Rectal smooth muscle tissue (tissue), 1 donor: ENCODE data around the gene APIP.

Source experiments
- H3K27ac ChIP-seq: one replicate; pipeline ENCODE4 v1.7.0; 2013; ENCODE audit warnings: low read depth, low read length, inconsistent platforms
- H3K27me3 ChIP-seq: one replicate; pipeline ENCODE4 v1.7.0; 2013; ENCODE audit warnings: low read length; ENCODE audit not compliant: control insufficient read depth, insufficient read depth
- H3K36me3 ChIP-seq: one replicate; pipeline ENCODE4 v1.7.0; 2013; ENCODE audit warnings: low read length; ENCODE audit not compliant: control insufficient read depth, insufficient read depth
- H3K4me1 ChIP-seq: one replicate; pipeline ENCODE4 v1.7.0; 2013; ENCODE audit warnings: low read length; ENCODE audit not compliant: control insufficient read depth, insufficient read depth
- H3K4me3 ChIP-seq: one replicate; pipeline ENCODE4 v1.7.0; 2013; ENCODE audit warnings: low read length
- H3K9ac ChIP-seq: one replicate; pipeline ENCODE4 v1.7.0; 2013; ENCODE audit warnings: low read length

The APIP gene

DNA sequence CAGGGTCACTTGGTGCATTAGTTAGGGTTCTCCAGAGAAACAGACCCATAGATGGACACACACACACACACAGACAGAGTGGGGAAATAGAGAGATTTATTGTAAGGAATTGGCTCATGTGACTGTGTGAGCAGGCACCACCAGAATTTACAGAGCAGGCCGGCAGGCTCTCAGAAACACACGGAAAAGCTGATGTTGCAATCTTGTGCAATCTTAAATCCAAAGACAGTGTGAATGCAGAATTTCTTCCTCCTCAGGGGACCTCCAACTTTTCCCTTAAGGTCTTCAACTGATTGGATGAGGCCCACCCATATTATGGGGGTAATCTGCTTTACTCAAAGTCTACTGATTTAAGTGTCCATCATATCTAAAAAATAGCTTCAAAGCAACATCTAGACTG, 49.8 kb downstream of the APIP start:
- Histone ChIP-seq H3K4me3 (no peak overlapping the region), H3K4me1 (no peaks in the 10 kb centered on the region), H3K27ac (no peak overlapping the region), H3K27me3 (no peaks in the 10 kb centered on the region), H3K36me3 (no peaks in the 10 kb centered on the region), H3K9ac (no peak overlapping the region)

DNA sequence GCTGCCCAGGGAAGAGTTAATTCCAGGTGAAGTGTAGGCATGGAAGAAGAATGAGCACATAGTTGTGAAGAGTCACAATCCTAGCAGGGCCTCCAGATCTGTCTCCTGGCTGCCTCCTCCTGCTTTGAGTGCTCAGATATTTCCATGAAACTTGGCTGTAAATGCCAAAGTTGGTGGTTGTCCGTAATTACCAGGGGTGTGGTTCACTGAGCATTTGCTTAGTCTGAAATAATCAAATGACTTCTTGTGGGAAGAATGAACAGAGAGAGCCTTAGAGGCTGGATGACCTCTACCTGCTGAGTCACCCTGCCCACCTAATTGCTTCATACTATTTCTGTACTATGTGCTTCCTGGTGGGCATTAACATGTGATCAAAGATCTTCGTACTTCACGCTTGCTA, 50.9 kb downstream of the APIP start:
- Histone ChIP-seq H3K9ac (no peak overlapping the region), H3K36me3 (no peaks in the 10 kb centered on the region), H3K4me1 (no peaks in the 10 kb centered on the region), H3K27me3 (no peaks in the 10 kb centered on the region), H3K27ac (no peak overlapping the region), H3K4me3 (no peak overlapping the region)

DNA sequence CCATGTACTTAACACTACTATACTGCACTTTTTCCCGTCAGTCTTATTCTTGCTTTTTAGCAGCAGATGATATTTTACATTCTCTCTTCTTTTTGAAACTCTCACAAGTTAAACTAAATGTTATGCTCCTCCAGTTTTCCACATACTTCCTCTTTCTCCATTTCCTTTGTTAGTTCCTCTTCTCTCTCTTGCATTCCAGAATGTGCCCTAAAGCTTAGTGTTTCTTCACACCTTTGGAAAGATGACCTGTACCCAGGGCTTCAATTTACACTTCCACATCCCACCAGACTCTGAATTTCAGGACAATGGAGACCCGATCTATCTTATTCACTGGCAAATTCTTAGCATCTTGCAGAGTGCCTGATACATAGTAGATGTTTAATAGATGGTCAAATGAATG, 51.8 kb downstream of the APIP start:
- H3K4me3 ChIP-seq = no peak overlapping the region
- no peaks in the 10 kb centered on the region for H3K27me3 ChIP-seq
- no peak overlapping the region for H3K9ac ChIP-seq
- H3K4me1 ChIP-seq = no peaks in the 10 kb centered on the region
- H3K36me3 ChIP-seq = no peaks in the 10 kb centered on the region
- H3K27ac ChIP-seq = no peak overlapping the region

DNA sequence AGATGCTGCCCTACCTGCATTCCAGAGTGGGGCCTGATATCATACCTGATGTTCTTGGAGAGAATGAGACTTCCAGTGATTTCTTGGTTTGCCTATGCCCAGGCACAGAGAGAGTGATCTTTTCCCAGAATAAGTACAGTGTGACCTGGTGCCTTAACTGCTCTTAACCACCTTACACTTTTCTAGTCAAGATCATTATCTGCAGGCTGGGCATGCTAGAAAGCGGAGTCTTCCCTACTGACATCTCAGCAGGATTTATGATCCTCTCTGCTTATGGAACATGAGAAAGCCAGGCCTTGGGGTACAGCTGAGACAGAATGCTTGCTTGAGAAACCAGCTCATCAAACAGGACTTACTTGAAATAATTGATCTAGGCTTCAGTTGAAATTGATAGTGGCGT, 53.1 kb downstream of the APIP start:
- Histone ChIP-seq H3K4me3 (no peak overlapping the region), H3K27ac (no peak overlapping the region)

DNA sequence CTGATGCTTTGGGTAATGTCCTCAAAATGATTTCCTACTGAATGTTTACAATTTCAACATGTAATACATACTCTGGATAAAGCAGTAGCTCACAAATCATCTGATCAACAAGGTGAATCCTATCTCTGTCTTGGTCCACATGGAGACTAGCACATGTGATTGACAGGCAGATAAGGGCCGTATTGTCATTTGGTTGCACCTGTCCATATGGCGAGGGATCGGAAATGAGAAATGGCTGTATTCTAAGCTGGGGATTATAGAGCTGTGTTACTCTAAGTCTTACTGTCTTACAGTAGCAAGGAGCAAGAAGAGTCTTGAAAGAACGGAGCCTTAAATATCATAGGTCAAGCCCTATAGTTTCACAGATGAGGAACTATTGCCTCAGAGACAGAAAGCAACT, 55.7 kb downstream of the APIP start:
- Histone ChIP-seq H3K27ac (no peak overlapping the region), H3K9ac (no peak overlapping the region), H3K4me1 (peaks cover 2% of the 10 kb centered on the region), H3K4me3 (no peak overlapping the region), H3K27me3 (no peaks in the 10 kb centered on the region), H3K36me3 (no peaks in the 10 kb centered on the region)

More for the DNA sequence above, 53.1 kb downstream of the APIP start:
- H3K36me3 ChIP-seq = no peaks in the 10 kb centered on the region
- H3K27me3 ChIP-seq = no peaks in the 10 kb centered on the region
- H3K4me1 ChIP-seq = peaks cover 2% of the 10 kb centered on the region
- no peak overlapping the region for H3K9ac ChIP-seq

DNA sequence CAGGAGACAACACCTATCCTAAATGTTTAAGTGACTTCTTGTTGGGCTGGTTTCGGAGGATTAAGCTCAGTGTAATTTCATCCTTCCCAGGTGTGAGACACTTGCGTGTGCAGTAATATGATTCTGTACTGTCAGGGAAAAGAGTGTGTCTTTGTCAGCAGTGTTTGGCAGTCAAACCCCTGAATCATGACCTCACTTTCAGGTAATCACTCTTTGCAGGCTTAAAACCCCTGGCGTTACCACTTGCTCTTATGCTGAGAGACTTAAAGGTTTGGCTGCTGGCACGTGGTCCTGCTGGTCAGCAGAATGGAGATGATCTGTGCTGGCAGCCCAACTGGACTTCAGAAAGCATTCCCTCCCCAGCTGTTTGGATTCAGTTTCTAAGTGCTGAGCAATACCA, 56.1 kb downstream of the APIP start:
- Histone ChIP-seq H3K27ac (no peak overlapping the region), H3K4me1 (peaks cover 2% of the 10 kb centered on the region), H3K27me3 (no peaks in the 10 kb centered on the region), H3K9ac (no peak overlapping the region), H3K4me3 (no peak overlapping the region), H3K36me3 (no peaks in the 10 kb centered on the region)

DNA sequence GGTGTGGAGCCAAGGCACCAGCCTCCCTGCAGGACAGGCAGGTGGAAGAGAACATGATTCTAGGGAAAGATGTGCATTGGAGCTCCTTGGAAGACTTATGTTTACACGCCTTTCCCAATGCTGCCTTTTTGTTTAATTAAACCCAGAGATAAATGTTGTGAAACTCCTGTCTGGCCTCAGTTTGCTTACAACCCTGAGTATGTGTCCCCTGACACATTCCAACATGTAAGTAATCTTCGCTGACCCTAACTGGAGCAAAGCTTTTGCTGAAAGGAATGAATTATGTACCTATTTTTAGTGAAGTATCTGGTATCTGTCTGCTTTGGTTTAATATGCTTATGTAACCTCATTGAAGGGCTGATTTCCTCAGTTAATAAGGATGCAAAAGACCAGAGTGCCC, 56.7 kb downstream of the APIP start:
- Histone ChIP-seq H3K27me3 (no peaks in the 10 kb centered on the region), H3K4me3 (no peak overlapping the region), H3K9ac (no peak overlapping the region), H3K36me3 (no peaks in the 10 kb centered on the region), H3K27ac (no peak overlapping the region), H3K4me1 (peaks cover 2% of the 10 kb centered on the region)

DNA sequence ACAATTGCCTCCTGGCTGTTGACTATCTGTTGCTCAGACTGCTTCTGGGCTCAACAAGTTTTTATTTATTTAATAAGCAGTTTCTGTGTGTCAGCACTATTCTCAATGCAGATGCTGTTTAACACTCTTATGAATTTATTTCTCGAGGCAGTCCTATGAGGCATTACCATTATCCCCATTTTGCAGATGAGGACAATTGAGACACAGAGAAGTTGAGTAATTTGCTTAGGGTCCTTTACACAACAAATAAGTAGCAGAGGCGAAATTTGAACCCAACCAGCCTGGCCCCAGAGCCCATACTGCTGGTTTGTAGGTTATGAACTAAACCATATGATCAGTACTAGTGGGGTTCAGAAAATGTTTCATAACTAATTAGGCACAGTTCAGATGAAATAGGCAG, 58.7 kb downstream of the APIP start:
- no peak overlapping the region for H3K27ac ChIP-seq
- no peak overlapping the region for H3K9ac ChIP-seq
- no peaks in the 10 kb centered on the region for H3K27me3 ChIP-seq
- H3K4me1 ChIP-seq = peaks cover 2% of the 10 kb centered on the region
- H3K36me3 ChIP-seq = no peaks in the 10 kb centered on the region
- H3K4me3 ChIP-seq = no peak overlapping the region

DNA sequence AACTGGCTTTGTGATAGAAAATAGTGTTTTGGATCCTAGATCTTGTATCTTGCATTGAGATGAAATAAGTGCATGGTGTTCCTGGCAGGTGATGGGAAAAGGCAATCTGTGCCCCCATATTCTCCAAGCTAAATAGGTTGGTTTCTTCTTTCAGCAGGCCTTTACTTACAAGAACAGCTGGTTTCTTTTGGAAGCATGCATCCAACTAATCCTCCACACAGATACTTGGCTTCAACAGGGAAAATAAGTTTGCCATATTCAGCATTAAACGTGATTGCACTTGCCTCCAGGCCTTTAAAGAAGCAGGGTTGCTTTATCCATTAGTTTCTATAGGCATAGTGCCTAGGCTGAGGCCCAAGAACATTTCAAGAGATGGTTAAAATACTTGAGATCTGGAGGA, 59.9 kb downstream of the APIP start:
- H3K4me1 ChIP-seq = peaks cover 2% of the 10 kb centered on the region
- H3K27me3 ChIP-seq = no peaks in the 10 kb centered on the region
- H3K27ac ChIP-seq = no peak overlapping the region
- H3K4me3 ChIP-seq = no peak overlapping the region
- no peak overlapping the region for H3K9ac ChIP-seq
- no peaks in the 10 kb centered on the region for H3K36me3 ChIP-seq

DNA sequence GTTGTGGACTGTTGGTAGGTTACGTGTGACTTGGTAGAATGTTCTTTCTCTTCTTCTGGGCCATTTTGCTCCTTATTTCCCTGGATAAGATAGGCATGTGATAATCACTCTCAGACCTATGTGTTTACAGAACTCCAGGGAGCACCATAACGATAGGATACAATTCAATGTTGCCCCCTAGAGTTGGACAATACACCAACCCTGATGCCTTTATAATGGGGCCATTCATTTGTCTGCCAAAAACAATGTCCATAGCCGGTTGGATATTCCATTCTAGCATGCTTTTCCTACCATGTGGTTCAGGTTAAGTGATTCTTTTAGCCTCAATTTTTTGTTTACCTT, 60.5 kb downstream of the APIP start:
- H3K4me3 ChIP-seq = no peak overlapping the region
- H3K27ac ChIP-seq = no peak overlapping the region
- H3K9ac ChIP-seq = no peak overlapping the region
- peaks cover 2% of the 10 kb centered on the region for H3K4me1 ChIP-seq
- no peaks in the 10 kb centered on the region for H3K27me3 ChIP-seq
- H3K36me3 ChIP-seq = no peaks in the 10 kb centered on the region

DNA sequence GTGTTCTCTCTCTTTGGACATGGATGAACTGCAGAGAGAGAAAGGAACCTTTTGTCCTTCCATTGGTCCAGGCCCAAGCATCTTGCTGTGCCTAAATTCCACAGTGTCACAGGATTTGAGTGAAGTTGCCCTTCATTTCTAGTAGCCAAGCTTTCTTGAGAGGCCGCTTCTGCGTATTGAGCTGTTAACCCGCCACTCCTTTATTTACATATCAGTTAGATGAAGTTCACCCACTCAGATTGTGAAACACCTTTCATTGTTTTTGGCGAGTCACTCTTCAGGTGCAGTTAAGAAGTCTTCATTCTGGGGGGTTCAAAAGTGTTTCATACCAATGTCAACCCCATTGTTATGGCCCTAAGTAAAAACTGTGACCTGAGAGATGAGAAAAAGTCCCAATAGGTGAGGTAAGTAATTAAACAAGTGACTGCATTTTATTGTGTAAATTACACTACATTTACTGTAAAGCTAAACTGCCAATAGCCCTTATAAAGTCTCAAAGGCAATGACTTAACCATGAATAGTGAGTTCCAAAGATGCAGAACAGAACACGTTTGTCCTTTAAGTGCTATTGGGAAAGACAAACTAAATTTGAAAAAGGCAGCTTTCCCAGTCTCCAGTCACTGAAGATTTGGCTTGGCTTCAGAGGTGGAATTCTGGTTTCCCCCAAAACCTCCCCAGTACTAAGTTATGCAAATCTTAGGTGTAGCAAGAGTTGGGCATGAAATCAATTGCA, 61.0 kb downstream of the APIP start:
- Histone ChIP-seq H3K4me1 (peaks cover 2% of the 10 kb centered on the region), H3K36me3 (no peaks in the 10 kb centered on the region), H3K4me3 (no peak overlapping the region), H3K27ac (no peak overlapping the region), H3K27me3 (no peaks in the 10 kb centered on the region), H3K9ac (no peak overlapping the region)

DNA sequence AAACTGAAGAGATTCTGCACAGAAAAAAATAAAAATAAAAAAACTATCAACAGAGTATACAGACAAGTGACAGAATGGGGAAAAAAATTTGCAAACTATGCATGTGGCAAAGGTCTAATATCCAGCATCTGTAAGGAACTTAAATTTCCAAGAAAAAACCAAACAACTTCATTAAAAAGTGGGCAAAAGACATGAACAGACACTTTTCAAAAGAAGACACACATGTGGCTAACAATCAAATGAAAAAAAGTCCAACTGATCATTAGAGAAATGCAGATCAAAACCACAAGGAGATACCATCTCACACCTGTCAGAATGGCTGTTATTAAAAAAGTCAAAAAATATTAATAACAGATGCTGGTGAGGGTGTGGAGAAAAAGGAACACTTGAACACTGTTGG, 64.3 kb downstream of the APIP start:
- Histone ChIP-seq H3K4me1 (no peaks in the 10 kb centered on the region), H3K36me3 (no peaks in the 10 kb centered on the region), H3K27me3 (no peaks in the 10 kb centered on the region), H3K27ac (no peak overlapping the region), H3K9ac (no peak overlapping the region), H3K4me3 (no peak overlapping the region)

DNA sequence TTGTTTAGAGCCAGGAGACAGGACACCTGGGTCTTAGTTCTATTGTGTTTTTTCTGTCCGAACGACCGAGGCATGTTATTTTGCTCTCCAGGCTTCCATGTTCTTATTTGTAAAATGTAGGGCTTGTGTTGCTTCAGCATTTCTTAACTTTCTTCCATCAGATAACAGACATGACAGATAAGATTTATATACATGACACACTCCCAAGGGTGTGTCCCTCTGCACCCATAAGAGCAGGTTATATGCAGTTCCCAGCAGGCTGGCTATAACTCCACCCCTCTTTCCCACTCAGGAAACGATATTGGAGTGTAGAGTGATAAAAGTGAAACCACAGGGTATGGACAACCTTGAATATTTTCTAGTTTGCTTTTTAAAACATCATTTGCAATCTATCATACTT, 65.8 kb downstream of the APIP start:
- H3K36me3 ChIP-seq = no peaks in the 10 kb centered on the region
- H3K4me1 ChIP-seq = no peaks in the 10 kb centered on the region
- no peak overlapping the region for H3K27ac ChIP-seq
- H3K9ac ChIP-seq = no peak overlapping the region
- no peak overlapping the region for H3K4me3 ChIP-seq
- H3K27me3 ChIP-seq = no peaks in the 10 kb centered on the region
